ENCODE measurements around the gene C11orf52.

Gene C11orf52

GRCh38 chr11:111910676-111911562 lies 7.8 kb upstream of the C11orf52 start:
- peak overlapping the region; percentile 56 for H2AK5ac ChIP-seq (ENCODE audit: low read length)
- DNase-seq, result no peak
- peak overlapping the region; percentile 9 for H3K9ac ChIP-seq (ENCODE audit: low read length)
- no peaks in the 10 kb centered on the region for H3K27me3 ChIP-seq (ENCODE audit: insufficient read depth, low read length)
- H2BK12ac ChIP-seq (ENCODE audit: low read length), result peak overlapping the region; percentile 62
- no peak overlapping the region for H4K12ac ChIP-seq (ENCODE audit: low read depth, low read length)
- no peak overlapping the region for H3K27ac ChIP-seq (ENCODE audit: low read depth, low read length)
- peaks cover 2% of the 10 kb centered on the region for H3K9me3 ChIP-seq (ENCODE audit: insufficient read depth, low read depth, low read length)
- H3K4ac ChIP-seq (ENCODE audit: low read depth, low read length), result no peak overlapping the region
- no peaks in the 10 kb centered on the region for H3K79me2 ChIP-seq (ENCODE audit: control insufficient read depth, insufficient read depth, low read length, poor library complexity)
- no peak overlapping the region for H3K23ac ChIP-seq (ENCODE audit: low read length)
- no peak overlapping the region for H2BK5ac ChIP-seq (ENCODE audit: low read depth, low read length, poor library complexity)
- peak overlapping the region; percentile 5 for H3K18ac ChIP-seq (ENCODE audit: low read length)
- no peaks in the 10 kb centered on the region for H3K36me3 ChIP-seq (ENCODE audit: control insufficient read depth in 1 of 2, insufficient read depth in 2 of 2, low read length in 2 of 2)
- H3K4me1 ChIP-seq (ENCODE audit: control insufficient read depth in 1 of 2, insufficient read depth in 2 of 2, low read length in 2 of 2), result peaks cover 20 to 24% of the 10 kb centered on the region in 2 experiments
- no peak overlapping the region for H3K4me2 ChIP-seq (ENCODE audit: low read length)
- no CpG with 5 or more reads among the region's 9 CpGs for WGBS (ENCODE audit: extremely low coverage, insufficient coverage, insufficient read length)
- peak overlapping the region; percentile 9 for H4K8ac ChIP-seq (ENCODE audit: low read depth, low read length)
- H3K79me1 ChIP-seq (ENCODE audit: low read length), result peaks cover 8% of the 10 kb centered on the region
- no peak overlapping the region for H3K4me3 ChIP-seq (ENCODE audit: low read depth, low read length)
- peak overlapping the region; percentile 38 for H2BK120ac ChIP-seq (ENCODE audit: insufficient read depth, low read length, poor library complexity)
- no peak overlapping the region for H2AFZ ChIP-seq (ENCODE audit: insufficient read depth, low read length, poor library complexity)
- peak overlapping the region; percentile 53 for H3K14ac ChIP-seq (ENCODE audit: low read length)
- H4K91ac ChIP-seq (ENCODE audit: low read depth, low read length), result peak overlapping the region; percentile 52

DNA sequence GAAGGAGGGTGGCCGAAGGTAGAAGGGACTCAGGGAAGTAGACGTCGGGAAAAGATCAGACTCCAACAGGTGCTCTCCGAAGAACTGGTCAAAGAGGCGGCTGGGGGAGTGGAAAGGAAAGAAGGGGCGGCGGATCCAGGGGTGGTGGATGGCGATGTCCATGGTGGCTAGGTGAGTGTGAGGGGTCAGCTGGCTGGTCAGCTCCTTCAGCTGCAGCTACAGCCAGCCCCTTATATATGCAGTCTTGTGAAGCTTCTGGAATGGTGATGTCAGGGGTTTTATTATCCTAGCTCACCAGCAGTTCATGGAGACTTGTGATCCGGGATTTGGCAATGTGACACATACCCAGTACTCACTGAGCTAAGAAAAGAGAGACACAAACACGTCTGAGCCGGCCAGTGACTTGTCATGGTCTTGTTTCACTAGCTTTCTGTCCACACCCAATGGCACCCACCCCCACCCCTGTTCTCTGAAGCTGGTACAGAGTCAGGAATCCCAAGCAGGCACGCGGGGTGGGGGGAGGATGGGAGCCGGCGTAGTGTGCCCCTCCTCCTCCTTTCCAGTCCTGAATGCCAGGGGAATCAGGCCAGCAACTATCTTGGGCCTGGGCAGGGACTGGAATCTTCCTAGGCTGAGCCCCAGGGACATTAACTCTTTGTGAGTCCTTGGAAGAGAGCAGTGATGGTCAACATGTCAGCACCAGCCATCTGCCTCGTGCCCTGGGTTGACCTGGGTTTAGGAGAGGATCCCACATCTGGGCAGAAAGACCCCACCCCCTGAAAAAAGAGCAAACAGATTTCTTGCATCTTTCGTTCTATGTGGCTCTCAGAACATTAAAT lies 6.9 kb upstream of the C11orf52 start, which contains the start of gene CRYAB:
TSS of gene CRYAB (minus strand) at position 208 of the 839 bp plus-strand sequence. CDS start at position 162, 46 bp downstream.
- Histone ChIP-seq H2AK5ac (ENCODE audit: low read length) (peak within 1 kb of the TSS; percentile 56), H3K4me2 (ENCODE audit: low read length) (peak within 1 kb of the TSS; percentile 17), H3K27me3 (ENCODE audit: insufficient read depth, low read length) (no peaks in the 10 kb centered on the region), H3K14ac (ENCODE audit: low read length) (peak within 1 kb of the TSS; percentile 53), H3K18ac (ENCODE audit: low read length) (peak within 1 kb of the TSS; percentile 5), H3K79me2 (ENCODE audit: control insufficient read depth, insufficient read depth, low read length, poor library complexity) (no peaks in the 10 kb centered on the region), H3K4me1 (ENCODE audit: control insufficient read depth in 1 of 2, insufficient read depth in 2 of 2, low read length in 2 of 2) (peaks cover 20 to 24% of the 10 kb centered on the region in 2 experiments), H3K9me3 (ENCODE audit: insufficient read depth, low read depth, low read length) (peaks cover 2% of the 10 kb centered on the region), H3K27ac (ENCODE audit: low read depth, low read length) (no peak within 1 kb of the TSS), H2BK12ac (ENCODE audit: low read length) (peak within 1 kb of the TSS; percentile 62), H4K12ac (ENCODE audit: low read depth, low read length) (peak within 1 kb of the TSS; percentile 2), H2BK120ac (ENCODE audit: insufficient read depth, low read length, poor library complexity) (peak within 1 kb of the TSS; percentile 38), H3K9ac (ENCODE audit: low read length) (peak within 1 kb of the TSS; percentile 9), H3K36me3 (ENCODE audit: control insufficient read depth in 1 of 2, insufficient read depth in 2 of 2, low read length in 2 of 2) (no peaks in the 10 kb centered on the region), H2BK5ac (ENCODE audit: low read depth, low read length, poor library complexity) (no peak within 1 kb of the TSS), H4K91ac (ENCODE audit: low read depth, low read length) (peak within 1 kb of the TSS; percentile 52), H3K23ac (ENCODE audit: low read length) (no peak within 1 kb of the TSS), H4K8ac (ENCODE audit: low read depth, low read length) (peak within 1 kb of the TSS; percentile 9), H2AFZ (ENCODE audit: insufficient read depth, low read length, poor library complexity) (no peak within 1 kb of the TSS), H3K4ac (ENCODE audit: low read depth, low read length) (no peak within 1 kb of the TSS), H3K79me1 (ENCODE audit: low read length) (peaks cover 8% of the 10 kb centered on the region), H3K4me3 (ENCODE audit: low read depth, low read length) (no peak within 1 kb of the TSS)
- no CpG with 5 or more reads among the region's 17 CpGs for WGBS (ENCODE audit: extremely low coverage, insufficient coverage, insufficient read length)
- peak; percentile 80 to 89 for DNase-seq

- Histone ChIP-seq H2AK5ac (ENCODE audit: low read length) (no peak within 1 kb of the TSS), H4K91ac (ENCODE audit: low read depth, low read length) (peak within 1 kb of the TSS; percentile 30), H3K4me1 (ENCODE audit: control insufficient read depth in 1 of 2, insufficient read depth in 2 of 2, low read length in 2 of 2) (peaks cover 20 to 24% of the 10 kb centered on the region in 2 experiments), H3K79me1 (ENCODE audit: low read length) (peaks cover 8% of the 10 kb centered on the region), H3K23ac (ENCODE audit: low read length) (no peak within 1 kb of the TSS), H2AFZ (ENCODE audit: insufficient read depth, low read length, poor library complexity) (no peak within 1 kb of the TSS), H2BK5ac (ENCODE audit: low read depth, low read length, poor library complexity) (no peak within 1 kb of the TSS), H3K14ac (ENCODE audit: low read length) (no peak within 1 kb of the TSS), H4K12ac (ENCODE audit: low read depth, low read length) (peak within 1 kb of the TSS; percentile 2), H3K4me2 (ENCODE audit: low read length) (peak within 1 kb of the TSS; percentile 17), H2BK120ac (ENCODE audit: insufficient read depth, low read length, poor library complexity) (peak within 1 kb of the TSS; percentile 38), H3K36me3 (ENCODE audit: control insufficient read depth in 1 of 2, insufficient read depth in 2 of 2, low read length in 2 of 2) (no peaks in the 10 kb centered on the region), H2BK12ac (ENCODE audit: low read length) (peak within 1 kb of the TSS; percentile 53), H3K27ac (ENCODE audit: low read depth, low read length) (no peak within 1 kb of the TSS), H3K27me3 (ENCODE audit: insufficient read depth, low read length) (no peaks in the 10 kb centered on the region), H3K79me2 (ENCODE audit: control insufficient read depth, insufficient read depth, low read length, poor library complexity) (no peaks in the 10 kb centered on the region), H3K9ac (ENCODE audit: low read length) (no peak within 1 kb of the TSS), H3K4ac (ENCODE audit: low read depth, low read length) (no peak within 1 kb of the TSS), H3K4me3 (ENCODE audit: low read depth, low read length) (no peak within 1 kb of the TSS), H3K18ac (ENCODE audit: low read length) (peak within 1 kb of the TSS; percentile 5), H3K9me3 (ENCODE audit: insufficient read depth, low read depth, low read length) (peaks cover 2% of the 10 kb centered on the region), H4K8ac (ENCODE audit: low read depth, low read length) (peak within 1 kb of the TSS; percentile 9)
- no peak for DNase-seq
- WGBS (ENCODE audit: extremely low coverage, insufficient coverage, insufficient read length), result no CpG with 5 or more reads among the region's 26 CpGs
Observed at GRCh38 chr11:111912535-111912934, 6.2 kb upstream of the C11orf52 start, which contains the start of gene HSPB2. HSPB2 (plus strand) TSS chr11:111912734; CDS start chr11:111912830, 96 bp downstream.

Measured in trophoblast cell (in vitro differentiated cells and primary cell).